ENCODE results near the gene REEP1.

- TF ChIP-seq, protein P1, sequence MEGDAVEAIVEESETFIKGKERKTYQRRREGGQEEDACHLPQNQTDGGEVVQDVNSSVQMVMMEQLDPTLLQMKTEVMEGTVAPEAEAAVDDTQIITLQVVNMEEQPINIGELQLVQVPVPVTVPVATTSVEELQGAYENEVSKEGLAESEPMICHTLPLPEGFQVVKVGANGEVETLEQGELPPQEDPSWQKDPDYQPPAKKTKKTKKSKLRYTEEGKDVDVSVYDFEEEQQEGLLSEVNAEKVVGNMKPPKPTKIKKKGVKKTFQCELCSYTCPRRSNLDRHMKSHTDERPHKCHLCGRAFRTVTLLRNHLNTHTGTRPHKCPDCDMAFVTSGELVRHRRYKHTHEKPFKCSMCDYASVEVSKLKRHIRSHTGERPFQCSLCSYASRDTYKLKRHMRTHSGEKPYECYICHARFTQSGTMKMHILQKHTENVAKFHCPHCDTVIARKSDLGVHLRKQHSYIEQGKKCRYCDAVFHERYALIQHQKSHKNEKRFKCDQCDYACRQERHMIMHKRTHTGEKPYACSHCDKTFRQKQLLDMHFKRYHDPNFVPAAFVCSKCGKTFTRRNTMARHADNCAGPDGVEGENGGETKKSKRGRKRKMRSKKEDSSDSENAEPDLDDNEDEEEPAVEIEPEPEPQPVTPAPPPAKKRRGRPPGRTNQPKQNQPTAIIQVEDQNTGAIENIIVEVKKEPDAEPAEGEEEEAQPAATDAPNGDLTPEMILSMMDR (IDR thresholded peaks at IDR 0.05) = no peak
- TF ChIP-seq ZFX (IDR thresholded peaks at IDR 0.05; ENCODE audit: borderline replicate concordance) = no peak
Observed at GRCh38 chr2:86239745-86240144, 97.7 kb downstream of the REEP1 start.
